Activated CD8-positive, alpha-beta T cell treated with anti-CD3 and anti-CD28 coated beads, Interleukin-2, amount 10 ng/mL, durations not matched to agents 7 days and 5 days (primary cell): ENCODE results near the gene DTNB. TPM values are rescaled to one million over a fixed set of nuclear protein-coding genes. Genes with fewer than 3 reads are reported as not detected.
A peak's percentile ranks its signal among the peaks of the same experiment; 100 is the strongest.

Experiments
- ATAC-seq: fragments of 150-1000 bp; cut with Tn5 transposase; one replicate; pipeline ENCODE4 v1.10.0; 2021; ENCODE audit warnings: moderate library complexity
- CTCF ChIA-PET: fragments of 350-600 bp; sonication (Branson Sonifier 250); formaldehyde crosslinking; loops from one replicate; lab custom pipeline; 2021; ENCODE audit warnings: antibody characterized with exemption; lab: Charles Lee
- POLR2A ChIA-PET: fragments of 350-600 bp; sonication (Branson Sonifier 250); formaldehyde crosslinking; loops from one replicate; lab custom pipeline; 2021; ENCODE audit warnings: antibody characterized with exemption; lab: Charles Lee
- DNase-seq: peaks from one replicate; pipeline ENCODE4 v3.0.0-alpha.2; 2020
- H3K27ac Mint-ChIP-seq: one replicate; pipeline ENCODE4 v1.8.0; 2021; ENCODE audit warnings: mild to moderate bottlenecking, mixed read lengths
- H3K27me3 Mint-ChIP-seq: one replicate; pipeline ENCODE4 v1.8.0; 2021; ENCODE audit warnings: low read depth, mixed read lengths
- H3K36me3 Mint-ChIP-seq: one replicate; pipeline ENCODE4 v1.8.0; 2021; ENCODE audit warnings: low read depth, mixed read lengths
- H3K4me1 Mint-ChIP-seq: one replicate; pipeline ENCODE4 v1.8.0; 2021; ENCODE audit warnings: low read depth, mixed read lengths
- H3K4me3 Mint-ChIP-seq: one replicate; pipeline ENCODE4 v1.8.0; 2021; ENCODE audit warnings: mild to moderate bottlenecking, mixed read lengths
- H3K9me3 Mint-ChIP-seq: one replicate; pipeline ENCODE4 v1.8.0; 2022; ENCODE audit warnings: mixed read lengths; ENCODE audit not compliant: insufficient read depth
- total RNA-seq, 2 experiments: library from RNA; stranded (reverse); gene quantifications; one replicate each; pipeline ENCODE4 v1.2.3, GENCODE V29; 2021

Gene DTNB
- total RNA-seq, 2 experiments from 2014 or later, result 29.2 to 31.2 TPM

GRCh38 chr2:25623361-25623760, 50.0 kb downstream of the DTNB start:
- ChIA-PET POLR2A (no interaction called here), CTCF (no interaction called here)
- Mint-ChIP-seq H3K36me3 (peaks cover 18% of the 10 kb centered on the region), H3K4me1 (no peaks in the 10 kb centered on the region), H3K9me3 (no peaks in the 10 kb centered on the region), H3K27ac (no peak overlapping the region), H3K4me3 (no peak overlapping the region), H3K27me3 (no peaks in the 10 kb centered on the region)
- DNase-seq, result no peak
- no peak for ATAC-seq

GRCh38 chr2:25620711-25621110, 52.7 kb downstream of the DTNB start:
- Mint-ChIP-seq H3K27ac (no peak overlapping the region), H3K4me3 (no peak overlapping the region), H3K27me3 (no peaks in the 10 kb centered on the region), H3K9me3 (no peaks in the 10 kb centered on the region), H3K36me3 (peaks cover 10% of the 10 kb centered on the region), H3K4me1 (no peaks in the 10 kb centered on the region)
- ATAC-seq (no peak), DNase-seq (no peak)
- ChIA-PET CTCF (interaction anchor here (4.0 kb wide), 1 partner anchor 13 kb away, joined by 23 read pairs; no protein-coding TSS in a partner anchor), POLR2A (no interaction called here)

GRCh38 chr2:25620077-25620476, 53.3 kb downstream of the DTNB start:
- H3K36me3 Mint-ChIP-seq, result peaks cover 7% of the 10 kb centered on the region
- POLR2A ChIA-PET, result no interaction called here
- H3K27me3 Mint-ChIP-seq, result no peaks in the 10 kb centered on the region
- H3K4me3 Mint-ChIP-seq, result no peak overlapping the region
- ATAC-seq, result no peak
- no peaks in the 10 kb centered on the region for H3K4me1 Mint-ChIP-seq
- H3K27ac Mint-ChIP-seq, result no peak overlapping the region
- CTCF ChIA-PET, result interaction anchor here (4.0 kb wide), 1 partner anchor 12 kb away, joined by 23 read pairs; no protein-coding TSS in a partner anchor
- DNase-seq, result no peak
- no peaks in the 10 kb centered on the region for H3K9me3 Mint-ChIP-seq

GRCh38 chr2:25619185-25619584, 54.2 kb downstream of the DTNB start:
- no peaks in the 10 kb centered on the region for H3K4me1 Mint-ChIP-seq
- no peaks in the 10 kb centered on the region for H3K9me3 Mint-ChIP-seq
- no peak overlapping the region for H3K4me3 Mint-ChIP-seq
- ChIA-PET POLR2A (no interaction called here), CTCF (interaction anchor here (1.1 to 4.0 kb wide), 4 partner anchors 9 to 81 kb away, joined by 3 to 23 read pairs (median 4); no protein-coding TSS in a partner anchor)
- H3K27me3 Mint-ChIP-seq, result no peaks in the 10 kb centered on the region
- no peak for ATAC-seq
- no peak overlapping the region for H3K27ac Mint-ChIP-seq
- peaks cover 7% of the 10 kb centered on the region for H3K36me3 Mint-ChIP-seq
- no peak for DNase-seq

- H3K36me3 Mint-ChIP-seq, result peaks cover 7% of the 10 kb centered on the region
- H3K27me3 Mint-ChIP-seq, result no peaks in the 10 kb centered on the region
- no peaks in the 10 kb centered on the region for H3K9me3 Mint-ChIP-seq
- H3K27ac Mint-ChIP-seq, result no peak overlapping the region
- no peak for DNase-seq
- CTCF ChIA-PET, result interaction anchor here (1.1 to 4.0 kb wide), 4 partner anchors 8 to 81 kb away, joined by 3 to 23 read pairs (median 4); no protein-coding TSS in a partner anchor
- POLR2A ChIA-PET, result no interaction called here
- no peak for ATAC-seq
- no peaks in the 10 kb centered on the region for H3K4me1 Mint-ChIP-seq
- H3K4me3 Mint-ChIP-seq, result no peak overlapping the region
These were observed 54.7 kb downstream of the DTNB start for GRCh38 chr2:25618676-25619075.

GRCh38 chr2:25617948-25618646, 55.3 kb downstream of the DTNB start:
- no peak for DNase-seq
- Mint-ChIP-seq H3K4me1 (no peaks in the 10 kb centered on the region), H3K4me3 (no peak overlapping the region), H3K27ac (no peak overlapping the region), H3K36me3 (peaks cover 7% of the 10 kb centered on the region), H3K27me3 (no peaks in the 10 kb centered on the region), H3K9me3 (no peaks in the 10 kb centered on the region)
- no peak for ATAC-seq
- CTCF ChIA-PET, result interaction anchor here (1.5 to 4.0 kb wide), 3 partner anchors 8 to 47 kb away, joined by 3 to 23 read pairs (median 4); no protein-coding TSS in a partner anchor
- POLR2A ChIA-PET, result no interaction called here

- no peaks in the 10 kb centered on the region for H3K4me1 Mint-ChIP-seq
- ChIA-PET POLR2A (no interaction called here), CTCF (interaction anchor here (1.7 kb wide), 1 partner anchor 9 kb away, joined by 10 read pairs; no protein-coding TSS in a partner anchor)
- no peaks in the 10 kb centered on the region for H3K27me3 Mint-ChIP-seq
- no peak overlapping the region for H3K27ac Mint-ChIP-seq
- no peak for DNase-seq
- no peak overlapping the region for H3K4me3 Mint-ChIP-seq
- H3K36me3 Mint-ChIP-seq, result peaks cover 3% of the 10 kb centered on the region
- no peaks in the 10 kb centered on the region for H3K9me3 Mint-ChIP-seq
- ATAC-seq, result no peak
These were observed 57.5 kb downstream of the DTNB start for GRCh38 chr2:25615920-25616319.

GRCh38 chr2:25615386-25615785, 58.0 kb downstream of the DTNB start:
- Mint-ChIP-seq H3K36me3 (peaks cover 3% of the 10 kb centered on the region), H3K9me3 (no peaks in the 10 kb centered on the region), H3K4me1 (peaks cover 2% of the 10 kb centered on the region), H3K27ac (no peak overlapping the region), H3K4me3 (no peak overlapping the region), H3K27me3 (no peaks in the 10 kb centered on the region)
- ChIA-PET CTCF (interaction anchor here (1.6 to 1.7 kb wide), 2 partner anchors 8 to 84 kb away, joined by 3 to 10 read pairs; no protein-coding TSS in a partner anchor), POLR2A (no interaction called here)
- ATAC-seq, result no peak
- DNase-seq, result no peak

GRCh38 chr2:25614711-25615110, 58.7 kb downstream of the DTNB start:
- H3K27ac Mint-ChIP-seq, result no peak overlapping the region
- H3K4me1 Mint-ChIP-seq, result peaks cover 3% of the 10 kb centered on the region
- ATAC-seq (no peak), DNase-seq (no peak)
- H3K27me3 Mint-ChIP-seq, result no peaks in the 10 kb centered on the region
- POLR2A ChIA-PET, result no interaction called here
- CTCF ChIA-PET, result interaction anchor here (1.6 to 1.7 kb wide), 3 partner anchors 8 to 85 kb away, joined by 3 to 10 read pairs (median 3); no protein-coding TSS in a partner anchor
- no peak overlapping the region for H3K4me3 Mint-ChIP-seq
- no peaks in the 10 kb centered on the region for H3K9me3 Mint-ChIP-seq
- H3K36me3 Mint-ChIP-seq, result no peaks in the 10 kb centered on the region

- ChIA-PET CTCF (interaction anchor here (0.8 to 5.4 kb wide), 14 partner anchors 11 to 537 kb away, joined by 3 to 132 read pairs (median 14); no protein-coding TSS in a partner anchor), POLR2A (interaction anchor here (0.6 kb wide), 1 partner anchor 1164 kb away, joined by 3 read pairs; no protein-coding TSS in a partner anchor)
- no peak overlapping the region for H3K27ac Mint-ChIP-seq
- no peaks in the 10 kb centered on the region for H3K9me3 Mint-ChIP-seq
- peaks cover 9% of the 10 kb centered on the region for H3K4me1 Mint-ChIP-seq
- no peak overlapping the region for H3K4me3 Mint-ChIP-seq
- no peaks in the 10 kb centered on the region for H3K27me3 Mint-ChIP-seq
- DNase-seq (no peak), ATAC-seq (no peak)
- no peaks in the 10 kb centered on the region for H3K36me3 Mint-ChIP-seq
These were observed 64.7 kb downstream of the DTNB start for GRCh38 chr2:25608718-25609117.

GRCh38 chr2:25606892-25607291, 66.5 kb downstream of the DTNB start:
- H3K27ac Mint-ChIP-seq, result no peak overlapping the region
- H3K27me3 Mint-ChIP-seq, result no peaks in the 10 kb centered on the region
- H3K4me1 Mint-ChIP-seq, result peaks cover 18% of the 10 kb centered on the region
- DNase-seq, result peak; percentile 38
- ATAC-seq, result no peak
- no peak overlapping the region for H3K4me3 Mint-ChIP-seq
- CTCF ChIA-PET, result interaction anchor here (0.6 to 5.4 kb wide), 53 partner anchors 9 to 631 kb away, joined by 3 to 132 read pairs (median 3); partner anchors contain the start of gene ASXL2
- H3K9me3 Mint-ChIP-seq, result no peaks in the 10 kb centered on the region
- H3K36me3 Mint-ChIP-seq, result no peaks in the 10 kb centered on the region
- POLR2A ChIA-PET, result interaction anchor here (1.0 kb wide), 1 partner anchor 350 kb away, joined by 3 read pairs; no protein-coding TSS in a partner anchor

- Mint-ChIP-seq H3K4me3 (no peak overlapping the region), H3K27ac (no peak overlapping the region), H3K27me3 (no peaks in the 10 kb centered on the region), H3K36me3 (peaks cover 4% of the 10 kb centered on the region), H3K4me1 (peaks cover 15% of the 10 kb centered on the region), H3K9me3 (no peaks in the 10 kb centered on the region)
- ChIA-PET POLR2A (no interaction called here), CTCF (interaction anchor here (1.5 kb wide), 1 partner anchor 62 kb away, joined by 4 read pairs; no protein-coding TSS in a partner anchor)
- ATAC-seq, result no peak
- DNase-seq, result no peak
These were observed 71.0 kb downstream of the DTNB start for GRCh38 chr2:25602333-25602723.
